Stimulated activated naive CD4-positive, alpha-beta T cell (primary cell): ENCODE results near the gene FAM124A.

Source experiments
- DNase-seq, 6 experiments: peaks; one replicate each; lab custom pipeline; 2025; lab: John Stamatoyannopoulos, UW

The FAM124A gene

GRCh38 chr13:51221108-51221507 is 1.1 kb upstream of the FAM124A start:
- DNase-seq: no peak

- no peak for DNase-seq
Observed at GRCh38 chr13:51221674-51222036, 543 bp upstream of the FAM124A start.

DNA sequence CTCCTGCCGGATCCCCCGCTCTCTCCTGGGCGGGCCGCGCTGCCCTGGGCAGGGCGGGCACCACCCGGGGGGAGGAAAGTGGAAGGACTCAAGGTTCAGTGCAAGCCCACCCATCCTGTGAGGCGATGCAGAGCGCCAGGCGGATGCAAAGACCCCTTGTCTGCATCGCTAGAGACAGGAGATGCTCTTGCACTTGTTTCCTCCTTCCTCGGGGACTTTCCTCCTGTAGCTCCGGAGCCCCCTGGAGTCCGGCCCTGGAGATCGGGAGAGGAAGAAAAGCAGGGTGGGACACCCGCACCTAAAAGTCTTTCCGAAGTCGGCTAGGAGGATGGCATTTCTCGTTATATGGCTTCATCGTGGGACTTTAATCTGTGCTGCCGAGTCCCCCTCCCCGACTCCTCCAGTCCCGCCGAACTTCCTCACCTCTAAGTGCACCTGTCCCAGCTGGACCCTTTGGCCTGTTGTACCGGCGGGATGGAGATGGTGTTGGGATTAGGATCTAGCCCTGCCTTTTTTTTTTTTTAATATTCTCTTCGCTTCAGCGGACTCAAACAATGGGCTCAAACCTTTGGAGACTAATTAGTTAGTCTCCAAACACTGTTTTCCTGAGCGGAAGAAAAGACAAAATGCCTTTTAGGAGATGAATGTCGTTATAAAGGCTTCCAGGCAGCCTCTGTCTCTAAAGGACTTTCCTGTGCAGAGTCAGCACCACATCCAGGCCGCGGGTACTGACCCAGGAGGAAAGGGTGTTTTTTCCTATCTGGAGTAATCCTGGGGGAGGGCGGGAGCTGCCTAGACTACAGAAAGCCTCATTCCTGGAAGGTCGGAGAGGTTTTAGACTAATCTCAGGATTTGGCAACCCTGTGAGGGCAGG is 725 bp downstream of the FAM124A start:
- peak in 1 of 6 experiments; percentile 14 for DNase-seq

GRCh38 chr13:51223560-51224270 is 1.5 kb downstream of the FAM124A start:
- DNase-seq: no peak

DNA sequence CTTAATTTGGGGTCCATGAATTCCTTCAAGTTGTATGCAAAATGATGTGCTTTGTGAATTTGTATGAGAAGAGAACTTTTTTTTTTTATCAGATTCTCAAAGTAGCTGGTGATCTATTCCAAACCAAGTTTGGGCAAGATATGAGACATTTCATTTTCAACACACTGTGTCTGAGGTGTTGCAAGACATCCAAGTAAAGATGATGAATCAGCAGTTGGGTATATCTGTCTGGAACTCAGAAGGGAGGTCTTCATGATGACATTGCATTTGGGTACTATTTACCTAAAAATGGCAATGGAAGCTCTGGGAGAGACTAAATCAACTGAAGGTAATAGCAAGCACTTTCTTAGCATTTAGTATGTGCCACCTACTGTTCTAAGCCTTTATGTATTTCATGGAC is 2.8 kb downstream of the FAM124A start:
- no peak for DNase-seq

DNA sequence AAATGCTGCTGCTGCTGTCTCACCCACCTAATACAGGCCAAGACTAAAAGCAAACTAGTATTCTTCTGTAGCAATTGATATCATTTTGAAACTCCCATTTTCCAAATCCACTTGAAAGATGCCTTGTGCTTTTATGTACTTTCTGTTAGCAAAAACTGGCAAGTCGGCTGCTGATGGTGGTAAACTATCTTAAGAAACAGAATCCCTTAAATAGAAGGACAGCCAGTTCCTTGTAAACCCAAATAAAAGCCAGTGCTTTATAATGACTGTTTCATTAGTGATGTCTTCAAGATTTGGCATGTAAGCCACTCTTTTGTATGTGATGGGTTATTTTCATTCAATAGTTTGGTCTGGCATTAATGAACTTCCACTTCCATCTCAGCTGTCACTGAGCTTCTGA is 5.2 kb downstream of the FAM124A start:
- no peak for DNase-seq

GRCh38 chr13:51229101-51229719 is 7.0 kb downstream of the FAM124A start:
- DNase-seq: no peak

- DNase-seq: no peak
Observed at GRCh38 chr13:51229731-51230130, 7.5 kb downstream of the FAM124A start.

DNA sequence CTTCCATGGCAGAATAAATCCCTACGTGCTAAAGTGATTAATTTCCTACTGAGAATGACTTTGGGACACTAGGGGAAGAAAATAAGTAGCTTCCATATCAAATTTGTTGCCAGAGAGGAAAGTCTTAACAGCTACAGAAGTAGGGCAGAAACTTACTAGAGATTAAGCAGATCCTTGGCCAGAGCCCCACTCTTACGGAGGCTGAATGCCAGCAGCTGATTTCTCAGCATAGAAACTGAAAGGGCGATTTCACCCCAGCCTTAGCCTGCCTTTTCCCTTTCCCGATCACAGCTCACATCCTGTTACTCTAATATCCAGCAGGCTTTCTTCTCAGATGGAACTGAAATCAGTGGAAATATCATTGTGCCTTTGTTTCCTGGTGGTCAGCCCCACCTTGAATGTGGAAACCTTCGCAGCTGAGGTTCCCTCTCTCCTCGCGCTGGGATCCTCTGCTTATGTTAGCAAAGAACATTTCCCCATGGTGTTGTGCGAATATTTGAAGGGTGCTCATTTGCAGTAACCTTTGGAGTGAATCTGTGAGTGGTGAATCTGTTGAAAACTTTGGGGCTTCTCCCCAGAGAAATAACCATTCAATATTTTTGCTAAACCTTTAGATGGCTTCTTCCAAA is 8.4 kb downstream of the FAM124A start:
- DNase-seq: no peak

DNA sequence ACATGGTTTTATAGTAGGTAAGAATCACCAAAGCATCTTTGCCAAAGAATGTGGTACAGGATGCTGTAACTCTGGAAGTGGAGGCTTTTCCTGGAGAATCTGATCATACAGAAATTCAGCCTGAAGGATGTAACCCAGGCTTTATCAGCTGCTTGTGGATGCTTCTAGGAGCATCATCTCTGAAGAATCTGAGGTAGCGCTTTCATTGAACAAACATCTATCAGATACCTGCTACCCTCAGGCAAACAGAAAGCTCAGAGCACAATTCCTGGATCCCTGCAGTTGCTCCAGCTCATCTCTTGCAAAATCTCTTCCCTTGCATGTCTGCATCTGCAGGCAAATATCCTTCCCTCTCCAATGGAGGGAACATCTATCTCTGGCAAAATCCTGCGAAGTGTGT is 9.3 kb downstream of the FAM124A start:
- DNase-seq: no peak

- DNase-seq: no peak
Observed at GRCh38 chr13:51232328-51232727, 10.1 kb downstream of the FAM124A start.

DNA sequence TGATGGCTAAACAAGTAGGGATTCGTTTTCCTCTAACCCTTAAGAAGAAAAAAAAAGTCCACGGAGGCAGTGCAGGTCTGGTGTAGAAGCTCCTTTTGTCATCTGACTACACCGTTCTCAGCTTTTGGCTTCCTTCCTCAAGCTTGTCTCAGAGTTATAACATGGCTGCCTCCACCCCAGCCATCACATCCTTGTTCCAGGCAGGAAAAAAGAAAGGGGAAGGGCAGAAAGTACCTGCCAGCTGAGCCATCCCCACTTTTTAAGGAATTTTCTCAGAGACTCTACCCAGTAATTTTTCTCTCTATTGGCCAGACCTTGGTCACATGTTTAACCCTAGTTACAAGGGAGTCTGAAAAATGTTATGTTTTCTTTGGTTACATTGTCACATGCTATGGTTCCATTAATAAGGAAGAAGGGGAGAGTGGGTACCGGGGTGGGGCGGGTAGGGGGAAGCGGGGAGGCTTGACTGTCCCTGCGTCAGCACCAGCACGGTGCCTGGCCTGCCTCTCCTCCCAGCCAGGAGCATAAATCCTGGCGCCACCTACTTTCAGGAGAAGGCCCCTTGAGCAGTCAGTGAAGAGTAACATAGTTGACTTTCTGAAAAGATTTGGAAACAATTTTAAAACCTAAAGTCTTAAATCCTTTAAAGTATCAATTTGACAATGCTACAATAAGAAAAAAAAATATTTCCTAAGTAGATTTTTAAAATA is 11.1 kb downstream of the FAM124A start:
- DNase-seq: no peak

DNA sequence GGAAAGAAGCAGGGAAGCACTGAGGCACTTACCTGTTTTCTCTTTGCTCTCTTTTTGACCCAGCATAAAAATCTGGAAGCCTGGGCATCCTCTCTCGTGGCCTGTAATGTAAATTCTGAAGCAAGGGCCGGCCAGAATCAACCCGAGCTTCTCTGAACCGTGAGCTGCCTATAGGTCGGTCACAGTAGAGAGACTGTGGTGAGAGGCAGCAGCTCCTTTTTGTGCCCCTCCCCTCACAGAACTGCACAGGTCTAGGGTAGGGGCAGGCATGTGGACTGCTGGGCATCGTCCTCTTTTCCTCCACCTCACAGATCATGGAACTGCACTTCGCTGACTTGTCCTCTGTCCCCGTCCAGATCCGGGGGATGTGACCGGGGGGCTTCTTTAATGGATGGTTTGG is 12.5 kb downstream of the FAM124A start:
- no peak for DNase-seq

DNA sequence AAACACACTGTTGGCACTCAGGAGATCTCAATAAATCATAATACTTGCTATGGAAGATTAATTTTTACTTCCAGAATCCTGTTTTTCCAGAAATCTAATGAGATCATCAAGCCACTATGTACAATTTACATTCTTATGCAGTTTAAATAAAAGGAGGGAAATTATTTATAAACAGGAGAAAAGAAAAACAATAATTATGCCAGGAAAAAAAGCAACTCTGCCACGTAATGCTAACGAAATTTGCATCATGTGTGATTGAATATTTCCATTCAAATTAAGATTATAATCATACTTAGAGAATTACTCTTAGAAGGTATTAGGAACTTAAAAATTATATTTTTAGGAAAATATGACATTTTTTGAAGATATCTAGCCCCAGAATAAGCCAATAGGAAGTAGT is 13.0 kb downstream of the FAM124A start:
- DNase-seq: no peak

GRCh38 chr13:51235756-51236490 is 13.7 kb downstream of the FAM124A start:
- no peak for DNase-seq

- no peak for DNase-seq
Observed at GRCh38 chr13:51236491-51236792, 14.2 kb downstream of the FAM124A start.

- no peak for DNase-seq
Observed at GRCh38 chr13:51237386-51237785, 15.2 kb downstream of the FAM124A start.

DNA sequence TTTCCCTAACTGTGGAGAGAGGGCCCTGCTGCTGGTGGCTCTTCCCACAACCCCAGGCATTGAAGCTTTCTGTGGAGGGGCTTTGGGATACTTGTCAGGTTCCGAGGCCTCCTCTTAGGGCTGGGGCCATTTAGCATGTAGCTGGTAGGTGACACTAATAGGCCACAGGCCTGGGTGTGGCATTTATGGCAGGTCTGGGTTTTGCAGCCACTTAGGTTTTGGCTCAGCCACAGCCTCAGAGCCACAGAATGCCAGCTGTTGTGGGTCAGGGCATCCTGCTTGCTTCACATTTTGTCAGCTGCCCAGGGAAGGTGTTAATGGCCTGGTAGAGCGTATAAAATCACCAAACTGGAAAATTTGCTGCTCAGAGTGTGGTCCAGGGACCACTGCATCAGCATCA is 15.7 kb downstream of the FAM124A start:
- DNase-seq: no peak

GRCh38 chr13:51240178-51240577 is 18.0 kb downstream of the FAM124A start:
- no peak for DNase-seq

- no peak for DNase-seq
Observed at GRCh38 chr13:51240958-51241357, 18.8 kb downstream of the FAM124A start.

GRCh38 chr13:51241720-51242119 is 19.5 kb downstream of the FAM124A start:
- DNase-seq: no peak
